Measurements from ENCODE around the gene ARHGAP31. TPM values are rescaled to one million over a fixed set of nuclear protein-coding genes. Genes with fewer than 3 reads are reported as not detected.
"Not testable (repeated sequence)": the region's sequence is repeated elsewhere in the genome, so short reads cannot be mapped to it uniquely, and the experiment has no call there.

The ARHGAP31 gene
- total RNA-seq, 1 donor from 2014 or later: 48.1 TPM

DNA sequence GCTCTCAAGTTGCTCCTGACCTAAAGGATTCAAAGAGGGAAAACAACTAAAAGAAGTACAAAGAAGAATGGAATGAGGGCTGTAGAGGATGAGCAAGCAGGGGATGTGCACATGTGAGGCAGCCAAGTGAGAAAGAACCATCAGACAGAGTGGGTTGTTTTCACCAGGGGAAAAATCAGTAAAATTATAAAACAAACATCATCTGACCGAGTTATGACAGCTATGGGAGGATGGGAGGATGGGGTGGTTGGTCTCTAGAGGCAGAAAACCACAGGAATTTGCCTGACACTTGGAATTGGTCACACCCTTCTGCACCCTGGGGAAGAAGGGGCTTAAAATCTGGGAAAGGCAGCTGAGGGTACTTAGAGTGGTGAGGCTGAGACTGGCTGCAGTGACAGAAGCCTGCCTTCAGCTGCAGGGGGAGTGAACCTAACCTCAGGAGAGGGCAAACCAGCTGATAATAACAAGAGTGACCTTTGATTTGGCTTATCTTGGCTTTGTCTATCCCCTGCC is 10.1 kb downstream of the ARHGAP31 start:
- no peak overlapping the region for H2AFZ ChIP-seq (ENCODE audit: low read depth, low read length)
- H3K4me3 Mint-ChIP-seq (ENCODE audit: unreplicated experiment): peak overlapping the region; percentile 40
- DNase-seq (ENCODE audit: low read depth) (peak; percentile 83), FAIRE-seq (peak; percentile 20)
- peaks cover 35% of the 10 kb centered on the region for H3K36me3 Mint-ChIP-seq (ENCODE audit: low read depth, unreplicated experiment)
- peak overlapping the region; percentile 65 for H3K27ac ChIP-seq (ENCODE audit: low read depth, low read length)
- no peak overlapping the region for H3K4me3 ChIP-seq (ENCODE audit: insufficient read depth, low read depth, low read length)
- TF ChIP-seq EZH2 (IDR thresholded peaks at IDR 0.05; ENCODE audit: insufficient read depth, low read length): no peak
- TF ChIP-seq, protein P1, sequence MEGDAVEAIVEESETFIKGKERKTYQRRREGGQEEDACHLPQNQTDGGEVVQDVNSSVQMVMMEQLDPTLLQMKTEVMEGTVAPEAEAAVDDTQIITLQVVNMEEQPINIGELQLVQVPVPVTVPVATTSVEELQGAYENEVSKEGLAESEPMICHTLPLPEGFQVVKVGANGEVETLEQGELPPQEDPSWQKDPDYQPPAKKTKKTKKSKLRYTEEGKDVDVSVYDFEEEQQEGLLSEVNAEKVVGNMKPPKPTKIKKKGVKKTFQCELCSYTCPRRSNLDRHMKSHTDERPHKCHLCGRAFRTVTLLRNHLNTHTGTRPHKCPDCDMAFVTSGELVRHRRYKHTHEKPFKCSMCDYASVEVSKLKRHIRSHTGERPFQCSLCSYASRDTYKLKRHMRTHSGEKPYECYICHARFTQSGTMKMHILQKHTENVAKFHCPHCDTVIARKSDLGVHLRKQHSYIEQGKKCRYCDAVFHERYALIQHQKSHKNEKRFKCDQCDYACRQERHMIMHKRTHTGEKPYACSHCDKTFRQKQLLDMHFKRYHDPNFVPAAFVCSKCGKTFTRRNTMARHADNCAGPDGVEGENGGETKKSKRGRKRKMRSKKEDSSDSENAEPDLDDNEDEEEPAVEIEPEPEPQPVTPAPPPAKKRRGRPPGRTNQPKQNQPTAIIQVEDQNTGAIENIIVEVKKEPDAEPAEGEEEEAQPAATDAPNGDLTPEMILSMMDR (IDR thresholded peaks at IDR 0.05; ENCODE audit: insufficient read depth, low read depth, low read length): no peak
- peak overlapping the region; percentile 33 for H3K9ac ChIP-seq (ENCODE audit: low read length)
- no peaks in the 10 kb centered on the region for H3K27me3 Mint-ChIP-seq (ENCODE audit: low read depth, unreplicated experiment)
- no peaks in the 10 kb centered on the region for H3K9me3 ChIP-seq (ENCODE audit: insufficient read depth, low read depth, low read length)
- peaks cover 10% of the 10 kb centered on the region for H4K20me1 ChIP-seq (ENCODE audit: insufficient read depth, low read length)
- H3K36me3 ChIP-seq (ENCODE audit: insufficient read depth, low read length): peaks cover 5% of the 10 kb centered on the region
- H3K27me3 ChIP-seq (ENCODE audit: insufficient read depth, low read length): no peaks in the 10 kb centered on the region
- peak overlapping the region; percentile 65 for H3K4me2 ChIP-seq (ENCODE audit: low read length)
- H3K27ac Mint-ChIP-seq (ENCODE audit: unreplicated experiment): peak overlapping the region; percentile 82
- no peaks in the 10 kb centered on the region for H3K9me3 Mint-ChIP-seq (ENCODE audit: unreplicated experiment)
- H3K4me1 ChIP-seq (ENCODE audit: insufficient read depth, low read length): peaks cover 54% of the 10 kb centered on the region
- peaks cover 95% of the 10 kb centered on the region for H3K79me2 ChIP-seq (ENCODE audit: insufficient read depth, low read length)
- peaks cover 59% of the 10 kb centered on the region for H3K4me1 Mint-ChIP-seq (ENCODE audit: low read depth, unreplicated experiment)

- FAIRE-seq: no peak
- H3K27me3 ChIP-seq (ENCODE audit: insufficient read depth, low read length): no peaks in the 10 kb centered on the region
- H3K27ac ChIP-seq (ENCODE audit: low read depth, low read length): peak overlapping the region; percentile 2
- Mint-ChIP-seq H3K9me3 (ENCODE audit: unreplicated experiment) (no peaks in the 10 kb centered on the region), H3K4me3 (ENCODE audit: unreplicated experiment) (no peak overlapping the region), H3K27me3 (ENCODE audit: low read depth, unreplicated experiment) (no peaks in the 10 kb centered on the region), H3K27ac (ENCODE audit: unreplicated experiment) (peak overlapping the region; percentile 85), H3K36me3 (ENCODE audit: low read depth, unreplicated experiment) (peaks cover 39% of the 10 kb centered on the region), H3K4me1 (ENCODE audit: low read depth, unreplicated experiment) (peaks cover 69% of the 10 kb centered on the region)
- H3K4me3 ChIP-seq (ENCODE audit: insufficient read depth, low read depth, low read length): no peak overlapping the region
- H3K36me3 ChIP-seq (ENCODE audit: insufficient read depth, low read length): peaks cover 3% of the 10 kb centered on the region
- H3K9me3 ChIP-seq (ENCODE audit: insufficient read depth, low read depth, low read length): no peaks in the 10 kb centered on the region
- H2AFZ ChIP-seq (ENCODE audit: low read depth, low read length): no peak overlapping the region
- H3K9ac ChIP-seq (ENCODE audit: low read length): no peak overlapping the region
- peaks cover 63% of the 10 kb centered on the region for H3K4me1 ChIP-seq (ENCODE audit: insufficient read depth, low read length)
- H3K79me2 ChIP-seq (ENCODE audit: insufficient read depth, low read length): peaks cover 85% of the 10 kb centered on the region
- H4K20me1 ChIP-seq (ENCODE audit: insufficient read depth, low read length): peaks cover 10% of the 10 kb centered on the region
- no peak for TF ChIP-seq EZH2 (IDR thresholded peaks at IDR 0.05; ENCODE audit: insufficient read depth, low read length)
- TF ChIP-seq, protein P1 (IDR thresholded peaks at IDR 0.05; ENCODE audit: insufficient read depth, low read depth, low read length): no peak
- DNase-seq (ENCODE audit: low read depth): no peak
- H3K4me2 ChIP-seq (ENCODE audit: low read length): no peak overlapping the region
These were observed 11.1 kb downstream of the ARHGAP31 start for GRCh38 chr3:119305286-119305685.

- Mint-ChIP-seq H3K4me1 (ENCODE audit: low read depth, unreplicated experiment) (peaks cover 74% of the 10 kb centered on the region), H3K4me3 (ENCODE audit: unreplicated experiment) (peak overlapping the region; percentile 31), H3K27ac (ENCODE audit: unreplicated experiment) (peak overlapping the region; percentile 45), H3K36me3 (ENCODE audit: low read depth, unreplicated experiment) (peaks cover 34% of the 10 kb centered on the region)
- H3K27me3 Mint-ChIP-seq (ENCODE audit: low read depth, unreplicated experiment); H3K27me3 ChIP-seq (ENCODE audit: insufficient read depth, low read length); H3K4me2 ChIP-seq (ENCODE audit: low read length); H3K9ac ChIP-seq (ENCODE audit: low read length); H3K27ac ChIP-seq (ENCODE audit: low read depth, low read length); H2AFZ ChIP-seq (ENCODE audit: low read depth, low read length); H3K9me3 Mint-ChIP-seq (ENCODE audit: unreplicated experiment); DNase-seq (ENCODE audit: low read depth); H3K9me3 ChIP-seq (ENCODE audit: insufficient read depth, low read depth, low read length); H3K4me3 ChIP-seq (ENCODE audit: insufficient read depth, low read depth, low read length); FAIRE-seq; H4K20me1 ChIP-seq (ENCODE audit: insufficient read depth, low read length); H3K36me3 ChIP-seq (ENCODE audit: insufficient read depth, low read length): not testable (repeated sequence)
- Histone ChIP-seq H3K79me2 (ENCODE audit: insufficient read depth, low read length) (peaks cover 75% of the 10 kb centered on the region), H3K4me1 (ENCODE audit: insufficient read depth, low read length) (peaks cover 67% of the 10 kb centered on the region)
These were observed 12.2 kb downstream of the ARHGAP31 start for GRCh38 chr3:119306378-119306777.
